Measurements from ENCODE around the gene FOXP2.
"Not testable (repeated sequence)": the region's sequence is repeated elsewhere in the genome, so short reads cannot be mapped to it uniquely, and the experiment has no call there.

Gene FOXP2

GRCh38 chr7:114414156-114415063 lies at the start of gene FOXP2:
Gene FOXP2, plus strand, starts transcription at chr7:114414815. Its CDS starts 11,697 bp downstream, at chr7:114426512.
- no peak for DNase-seq (ENCODE audit: low spot score)

GRCh38 chr7:114365791-114366190 lies 48.8 kb upstream of the FOXP2 start:
- DNase-seq (ENCODE audit: low spot score): no peak

GRCh38 chr7:114368492-114368891 lies 46.1 kb upstream of the FOXP2 start:
- no peak for DNase-seq (ENCODE audit: low spot score)

GRCh38 chr7:114369294-114369693 lies 45.3 kb upstream of the FOXP2 start:
- no peak for DNase-seq (ENCODE audit: low spot score)

- DNase-seq (ENCODE audit: low spot score): no peak
These were observed 42.0 kb upstream of the FOXP2 start for GRCh38 chr7:114372619-114373018.

- no peak for DNase-seq (ENCODE audit: low spot score)
These were observed 38.7 kb upstream of the FOXP2 start for GRCh38 chr7:114375907-114376306.

GRCh38 chr7:114383946-114384345 lies 30.7 kb upstream of the FOXP2 start:
- not testable (repeated sequence) for DNase-seq (ENCODE audit: low spot score)

GRCh38 chr7:114384346-114384745 lies 30.3 kb upstream of the FOXP2 start:
- not testable (repeated sequence) for DNase-seq (ENCODE audit: low spot score)

- no peak for DNase-seq (ENCODE audit: low spot score)
These were observed 26.6 kb upstream of the FOXP2 start for GRCh38 chr7:114388021-114388420.

- DNase-seq (ENCODE audit: low spot score): no peak
These were observed 21.9 kb upstream of the FOXP2 start for GRCh38 chr7:114392686-114393085.

GRCh38 chr7:114402876-114403635 lies 11.6 kb upstream of the FOXP2 start:
- no peak for DNase-seq (ENCODE audit: low spot score)

GRCh38 chr7:114405427-114405826 lies 9.2 kb upstream of the FOXP2 start:
- peak; percentile 44 for DNase-seq (ENCODE audit: low spot score)

- DNase-seq (ENCODE audit: low spot score): no peak
These were observed 4.9 kb upstream of the FOXP2 start for GRCh38 chr7:114409750-114410149.

GRCh38 chr7:114412548-114412947 lies 2.1 kb upstream of the FOXP2 start:
- no peak for DNase-seq (ENCODE audit: low spot score)

GRCh38 chr7:114413761-114414155 lies 857 bp upstream of the FOXP2 start:
- DNase-seq (ENCODE audit: low spot score): no peak

- no peak for DNase-seq (ENCODE audit: low spot score)
These were observed 712 bp downstream of the FOXP2 start for GRCh38 chr7:114415064-114415989.

- no peak for DNase-seq (ENCODE audit: low spot score)
These were observed 1.7 kb downstream of the FOXP2 start for GRCh38 chr7:114416129-114416990.

GRCh38 chr7:114417290-114417689 lies 2.7 kb downstream of the FOXP2 start:
- no peak for DNase-seq (ENCODE audit: low spot score)

GRCh38 chr7:114418117-114418516 lies 3.5 kb downstream of the FOXP2 start:
- no peak for DNase-seq (ENCODE audit: low spot score)

- DNase-seq (ENCODE audit: low spot score): no peak
These were observed 5.0 kb downstream of the FOXP2 start for GRCh38 chr7:114419441-114420272.
